Central memory CD8-positive, alpha-beta T cell (primary cell): Measurements from ENCODE around the gene VSIR.

Experiments
- ATAC-seq: fragments of 150-1000 bp; cut with Tn5 transposase; replicated peaks from 2 replicates; pipeline ENCODE4 v1.10.0; 2022; ENCODE audit warnings: mild to moderate bottlenecking, moderate FRiP score, moderate number of reproducible peaks; ENCODE audit not compliant: poor library complexity, severe bottlenecking; ENCODE audit errors: extremely low read depth
- DNase-seq, 2 donors: peaks; one replicate each; pipeline ENCODE4 v3.0.0; 2021; ENCODE audit warnings: low spot score in 2 of 2
- H3K27ac Mint-ChIP-seq: one replicate; pipeline ENCODE4 v1.8.0; 2022; ENCODE audit warnings: low read depth, mild to moderate bottlenecking, moderate library complexity, mixed read lengths
- H3K27me3 Mint-ChIP-seq: one replicate; pipeline ENCODE4 v1.8.0; 2022; ENCODE audit warnings: mixed read lengths
- H3K36me3 Mint-ChIP-seq: one replicate; pipeline ENCODE4 v1.8.0; 2022; ENCODE audit warnings: mild to moderate bottlenecking, moderate library complexity, mixed read lengths; ENCODE audit not compliant: insufficient read depth
- H3K4me1 Mint-ChIP-seq: one replicate; pipeline ENCODE4 v1.8.0; 2022; ENCODE audit warnings: mixed read lengths
- H3K4me3 Mint-ChIP-seq: one replicate; pipeline ENCODE4 v1.8.0; 2022; ENCODE audit warnings: mild to moderate bottlenecking, moderate library complexity, mixed read lengths
- H3K9me3 Mint-ChIP-seq: one replicate; pipeline ENCODE4 v1.8.0; 2022; ENCODE audit warnings: mixed read lengths

Gene VSIR

DNA sequence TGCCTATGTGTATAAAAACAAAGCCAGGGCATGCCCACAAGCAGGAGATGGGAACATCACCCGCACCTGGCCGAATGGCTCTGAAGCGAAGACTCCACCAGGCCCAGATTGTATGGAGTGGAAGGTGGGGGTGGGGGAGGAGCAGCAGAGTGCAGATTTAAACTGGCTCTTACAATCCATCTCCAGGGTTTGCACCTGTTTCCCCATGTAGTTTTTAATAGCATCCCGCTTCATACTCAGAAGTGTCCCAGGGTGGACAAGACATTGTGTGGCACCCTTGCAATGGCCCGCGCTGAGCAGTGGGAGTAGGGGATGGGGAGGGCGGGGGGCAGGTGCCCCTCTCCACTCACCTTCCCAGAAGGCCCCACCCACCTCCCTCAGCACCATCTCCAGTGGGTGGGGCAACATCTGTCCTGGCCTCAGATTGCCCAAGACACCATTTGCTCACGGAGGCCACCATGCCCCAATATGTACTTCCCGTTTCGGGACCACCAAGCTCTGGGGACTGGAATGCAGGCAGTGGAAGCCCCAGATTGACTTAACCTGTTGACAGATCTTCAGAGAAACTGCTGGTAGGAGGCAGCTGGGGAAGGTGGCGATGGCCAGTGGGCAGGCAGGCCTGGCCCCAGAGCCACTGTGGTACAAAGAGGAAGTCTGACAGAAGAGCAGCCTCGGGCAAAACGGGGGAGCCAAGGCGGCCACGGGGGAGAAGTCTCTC lies 23.0 kb downstream of the VSIR start:
- H3K27ac Mint-ChIP-seq: peak overlapping the region; percentile 88
- H3K4me1 Mint-ChIP-seq: peaks cover 85% of the 10 kb centered on the region
- DNase-seq (no peak), ATAC-seq (no peak)
- H3K9me3 Mint-ChIP-seq: no peaks in the 10 kb centered on the region
- no peaks in the 10 kb centered on the region for H3K27me3 Mint-ChIP-seq
- no peak overlapping the region for H3K4me3 Mint-ChIP-seq
- H3K36me3 Mint-ChIP-seq: peaks cover 32% of the 10 kb centered on the region

GRCh38 chr10:71749396-71749795 lies 23.9 kb downstream of the VSIR start:
- DNase-seq: no peak
- H3K27ac Mint-ChIP-seq: peak overlapping the region; percentile 88
- H3K4me3 Mint-ChIP-seq: peak overlapping the region; percentile 71
- no peaks in the 10 kb centered on the region for H3K27me3 Mint-ChIP-seq
- H3K9me3 Mint-ChIP-seq: no peaks in the 10 kb centered on the region
- ATAC-seq: no peak
- H3K4me1 Mint-ChIP-seq: peaks cover 94% of the 10 kb centered on the region
- peaks cover 26% of the 10 kb centered on the region for H3K36me3 Mint-ChIP-seq

- H3K4me3 Mint-ChIP-seq: peak overlapping the region; percentile 71
- DNase-seq (peak; percentile 58 to 68), ATAC-seq (peak; percentile 83)
- peak overlapping the region; percentile 88 for H3K27ac Mint-ChIP-seq
- H3K27me3 Mint-ChIP-seq: no peaks in the 10 kb centered on the region
- H3K36me3 Mint-ChIP-seq: peaks cover 27% of the 10 kb centered on the region
- peaks cover 93% of the 10 kb centered on the region for H3K4me1 Mint-ChIP-seq
- no peaks in the 10 kb centered on the region for H3K9me3 Mint-ChIP-seq
These were observed 24.6 kb downstream of the VSIR start for GRCh38 chr10:71748671-71749191.

- Mint-ChIP-seq H3K27me3 (no peaks in the 10 kb centered on the region), H3K9me3 (no peaks in the 10 kb centered on the region), H3K4me1 (peaks cover 93% of the 10 kb centered on the region), H3K4me3 (peak overlapping the region; percentile 71), H3K27ac (peak overlapping the region; percentile 88), H3K36me3 (peaks cover 25% of the 10 kb centered on the region)
- ATAC-seq: no peak
- no peak for DNase-seq
These were observed 25.5 kb downstream of the VSIR start for GRCh38 chr10:71747551-71748523.

GRCh38 chr10:71747039-71747531 lies 26.2 kb downstream of the VSIR start:
- ATAC-seq (no peak), DNase-seq (no peak)
- Mint-ChIP-seq H3K27ac (peak overlapping the region; percentile 88), H3K9me3 (no peaks in the 10 kb centered on the region), H3K4me3 (peak overlapping the region; percentile 71), H3K27me3 (no peaks in the 10 kb centered on the region), H3K4me1 (peaks cover 93% of the 10 kb centered on the region), H3K36me3 (peaks cover 27% of the 10 kb centered on the region)

DNA sequence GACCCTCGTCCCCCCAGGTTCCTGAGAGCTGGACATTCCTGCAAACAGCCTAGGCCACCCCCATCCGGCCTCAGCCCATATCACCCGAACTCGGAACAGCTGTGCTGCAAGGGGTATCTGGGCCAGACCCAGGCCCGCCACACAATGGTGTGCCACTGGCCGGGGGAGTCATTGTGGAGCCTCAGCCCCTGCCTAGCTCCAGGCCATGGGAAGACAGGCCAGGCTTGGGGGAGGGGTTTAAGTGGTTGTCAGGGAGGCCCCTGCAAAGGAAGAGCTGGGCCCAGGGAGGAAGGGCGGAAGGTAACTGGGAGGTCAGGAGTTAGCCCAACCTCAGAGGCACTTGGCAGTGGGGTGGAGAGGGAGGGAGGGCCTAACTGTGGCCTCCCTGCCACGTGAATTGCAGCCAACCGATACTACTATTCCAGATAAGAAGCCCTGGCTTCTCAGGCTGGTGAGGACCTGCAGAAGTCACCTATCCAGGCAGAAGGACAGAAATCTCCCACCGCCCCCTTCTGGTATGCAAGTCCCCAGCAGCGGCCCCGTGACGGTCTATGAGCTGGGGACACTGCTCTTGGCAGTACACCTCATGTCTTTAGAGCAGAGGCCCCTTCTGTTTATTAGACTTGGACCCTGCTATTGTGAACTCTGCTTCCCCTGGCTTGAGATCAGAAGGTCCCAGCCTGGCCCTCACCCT lies 26.8 kb downstream of the VSIR start:
- ATAC-seq (no peak), DNase-seq (no peak)
- H3K4me3 Mint-ChIP-seq: peak overlapping the region; percentile 71
- no peaks in the 10 kb centered on the region for H3K9me3 Mint-ChIP-seq
- peaks cover 93% of the 10 kb centered on the region for H3K4me1 Mint-ChIP-seq
- peak overlapping the region; percentile 88 for H3K27ac Mint-ChIP-seq
- H3K27me3 Mint-ChIP-seq: no peaks in the 10 kb centered on the region
- H3K36me3 Mint-ChIP-seq: peaks cover 26% of the 10 kb centered on the region

DNA sequence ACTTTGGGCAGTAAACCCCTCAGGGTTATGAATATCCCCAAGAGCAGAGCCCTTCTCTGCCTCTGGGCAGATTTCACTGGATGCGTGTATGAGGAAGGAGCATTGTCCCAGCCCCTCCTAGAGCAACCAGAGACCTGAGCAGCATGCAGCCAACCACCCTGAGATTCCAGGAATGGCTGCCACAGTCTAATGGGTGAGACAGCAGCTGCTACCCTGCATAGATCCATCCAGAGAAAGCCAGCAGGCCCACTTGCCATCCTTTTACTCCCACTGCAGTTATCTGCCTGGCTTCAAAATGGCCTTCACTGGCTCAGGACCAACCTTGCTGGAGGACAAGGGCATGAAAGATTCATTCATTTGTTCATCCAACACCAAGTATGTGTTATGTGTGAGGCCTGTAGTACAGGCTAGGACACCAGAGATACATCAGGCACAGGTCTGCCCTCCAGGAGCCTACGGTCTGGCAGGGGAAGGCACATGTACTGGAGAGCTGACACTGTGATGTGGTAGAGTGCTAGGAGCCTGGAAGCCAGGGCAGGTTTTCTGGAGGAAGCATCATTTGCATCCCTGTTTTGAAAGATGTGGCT lies 27.6 kb downstream of the VSIR start:
- ATAC-seq (no peak), DNase-seq (no peak)
- Mint-ChIP-seq H3K9me3 (no peaks in the 10 kb centered on the region), H3K36me3 (peaks cover 22% of the 10 kb centered on the region), H3K27me3 (no peaks in the 10 kb centered on the region), H3K27ac (peak overlapping the region; percentile 88), H3K4me1 (peaks cover 96% of the 10 kb centered on the region), H3K4me3 (peak overlapping the region; percentile 71)

DNA sequence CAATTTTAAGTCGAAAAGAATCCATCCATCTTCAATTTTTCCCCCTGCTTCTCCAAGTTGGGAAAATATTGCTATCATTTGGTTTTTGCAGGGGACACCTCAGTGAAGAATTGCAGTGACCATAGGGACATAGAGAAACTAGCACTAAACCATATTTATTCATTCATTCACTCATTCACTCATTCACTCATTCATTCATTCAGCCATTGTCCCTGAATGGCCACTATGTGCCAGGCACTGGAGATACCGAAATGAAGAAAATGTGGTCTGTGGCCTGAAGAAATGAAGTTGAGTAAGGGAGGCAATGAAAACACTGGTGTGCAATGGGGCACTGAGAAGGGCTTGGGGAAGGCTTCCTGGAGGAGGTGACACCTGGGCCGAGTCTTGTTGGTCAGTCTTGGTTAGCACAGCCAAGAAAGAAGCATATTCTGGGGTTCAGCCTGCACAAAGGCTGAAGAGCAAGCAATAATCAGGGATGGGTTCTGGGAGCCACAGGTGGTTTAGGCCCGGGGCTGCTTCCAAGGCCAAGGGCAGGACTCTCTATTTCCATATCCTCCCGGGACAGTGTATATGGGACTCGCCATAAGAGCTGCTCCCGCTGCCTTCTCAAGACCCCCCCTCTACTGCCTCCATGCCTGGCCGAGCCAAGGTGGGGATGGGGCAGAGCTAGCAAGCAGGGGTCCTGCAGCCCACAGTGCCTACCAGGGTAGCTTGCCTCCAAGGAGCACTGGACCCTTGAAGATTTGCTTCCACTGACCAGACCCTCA lies 28.2 kb downstream of the VSIR start:
- Mint-ChIP-seq H3K9me3 (no peaks in the 10 kb centered on the region), H3K4me1 (peaks cover 96% of the 10 kb centered on the region), H3K27me3 (no peaks in the 10 kb centered on the region), H3K36me3 (peaks cover 18% of the 10 kb centered on the region), H3K4me3 (peak overlapping the region; percentile 11), H3K27ac (peak overlapping the region; percentile 88)
- DNase-seq (no peak), ATAC-seq (no peak)

- peaks cover 96% of the 10 kb centered on the region for H3K4me1 Mint-ChIP-seq
- ATAC-seq: no peak
- H3K36me3 Mint-ChIP-seq: peaks cover 15% of the 10 kb centered on the region
- no peak for DNase-seq
- no peaks in the 10 kb centered on the region for H3K27me3 Mint-ChIP-seq
- H3K27ac Mint-ChIP-seq: no peak overlapping the region
- H3K9me3 Mint-ChIP-seq: no peaks in the 10 kb centered on the region
- peak overlapping the region; percentile 61 for H3K4me3 Mint-ChIP-seq
These were observed 29.5 kb downstream of the VSIR start for GRCh38 chr10:71743866-71744265.

- no peaks in the 10 kb centered on the region for H3K9me3 Mint-ChIP-seq
- H3K27me3 Mint-ChIP-seq: no peaks in the 10 kb centered on the region
- no peak for DNase-seq
- no peak for ATAC-seq
- peak overlapping the region; percentile 76 for H3K27ac Mint-ChIP-seq
- peak overlapping the region; percentile 61 for H3K4me3 Mint-ChIP-seq
- H3K4me1 Mint-ChIP-seq: peaks cover 94% of the 10 kb centered on the region
- peaks cover 11% of the 10 kb centered on the region for H3K36me3 Mint-ChIP-seq
These were observed 30.1 kb downstream of the VSIR start for GRCh38 chr10:71743089-71743838.
